Retinal pigment epithelial cell (primary cell): ENCODE measurements around the gene GSS.

Experiments used
- DNase-seq: peaks from one replicate; pipeline ENCODE4 v3.0.0-alpha.2; 2010; ENCODE audit warnings: low read depth
- H3K4me3 ChIP-seq: 2 replicates; pipeline ENCODE4 v1.5.1; 2011; ENCODE audit warnings: mild to moderate bottlenecking, low read length, control low read depth, moderate library complexity
- CTCF ChIP-seq: conservative IDR thresholded peaks from 2 replicates; pipeline ENCODE4 v1.5.1; 2011; ENCODE audit warnings: low read depth, low read length, control low read depth, inconsistent platforms

The GSS gene

GRCh38 chr20:34983089-34983820 lies 27.6 kb upstream of the GSS start:
- H3K4me3 ChIP-seq: no peak overlapping the region
- no peak for DNase-seq
- TF ChIP-seq CTCF: no peak

- H3K4me3 ChIP-seq: no peak overlapping the region
These were observed 26.9 kb upstream of the GSS start for GRCh38 chr20:34982270-34983088.

GRCh38 chr20:34980543-34981233 lies 25.1 kb upstream of the GSS start:
- no peak for DNase-seq
- no peak overlapping the region for H3K4me3 ChIP-seq
- no peak for TF ChIP-seq CTCF

More at GRCh38 chr20:34982270-34983088, 26.9 kb upstream of the GSS start:
- TF ChIP-seq CTCF: no peak
- DNase-seq: no peak

GRCh38 chr20:34979366-34980153 lies 24.0 kb upstream of the GSS start:
- no peak overlapping the region for H3K4me3 ChIP-seq
- TF ChIP-seq CTCF: no peak
- no peak for DNase-seq

GRCh38 chr20:34978092-34978744 lies 22.6 kb upstream of the GSS start:
- no peak for DNase-seq
- H3K4me3 ChIP-seq: no peak overlapping the region

More at GRCh38 chr20:34978092-34978744, 22.6 kb upstream of the GSS start:
- TF ChIP-seq CTCF: no peak
